HUES64 (cell line): ENCODE results near the gene NNT.
"Not testable (repeated sequence)": the region's sequence is repeated elsewhere in the genome, so short reads cannot be mapped to it uniquely, and the experiment has no call there.

ENCODE experiments used
- H3K27ac ChIP-seq: 2 replicates; pipeline ENCODE4 v1.7.0; 2013; ENCODE audit warnings: low read depth, low read length, inconsistent platforms
- H3K27me3 ChIP-seq: 2 replicates; pipeline ENCODE4 v1.6.1; 2013; ENCODE audit warnings: mild to moderate bottlenecking, low read length; ENCODE audit not compliant: insufficient read depth
- H3K36me3 ChIP-seq: 2 replicates; pipeline ENCODE4 v1.6.1; 2013; ENCODE audit warnings: mild to moderate bottlenecking, low read length; ENCODE audit not compliant: insufficient read depth
- H3K4me1 ChIP-seq: 2 replicates; pipeline ENCODE4 v1.6.1; 2013; ENCODE audit warnings: mild to moderate bottlenecking, low read length, moderate library complexity; ENCODE audit not compliant: insufficient read depth
- H3K4me3 ChIP-seq: 2 replicates; pipeline ENCODE4 v1.5.1; 2013; ENCODE audit warnings: mild to moderate bottlenecking, low read length, moderate library complexity
- H3K9ac ChIP-seq: 2 replicates; pipeline ENCODE4 v1.6.1; 2013; ENCODE audit warnings: mild to moderate bottlenecking, low read depth, low read length
- H3K9me3 ChIP-seq: 2 replicates; pipeline ENCODE4 v1.6.1; 2013; ENCODE audit warnings: low read depth, low read length; ENCODE audit not compliant: insufficient read depth
- WGBS: fragments of 150-250, 120-280 bp; methylation state at CpG from one replicate; pipeline ENCODE4 v1.1.7; 2013; ENCODE audit warnings: missing lambda C conversion rate; 5-methylcytosine and 5-hydroxymethylcytosine counted together

Gene NNT

GRCh38 chr5:43584166-43584699, 18.7 kb upstream of the NNT start:
- 100% methylated on average over 1 of the region's 1 CpG for WGBS
- Histone ChIP-seq H3K4me3 (no peak overlapping the region), H3K4me1 (no peaks in the 10 kb centered on the region), H3K27ac (no peak overlapping the region), H3K9ac (no peak overlapping the region), H3K36me3 (0 out of 2 replicates have a peak, but pooled peaks cover 3% of the 10 kb centered on the region), H3K27me3 (no peaks in the 10 kb centered on the region), H3K9me3 (peaks cover 11% of the 10 kb centered on the region)

- 0 out of 2 replicates have a peak, but pooled peaks cover 3% of the 10 kb centered on the region for H3K36me3 ChIP-seq
- no peaks in the 10 kb centered on the region for H3K27me3 ChIP-seq
- no peak overlapping the region for H3K27ac ChIP-seq
- 79% methylated on average over 1 of the region's 1 CpG for WGBS
- H3K9ac ChIP-seq = no peak overlapping the region
- no peak overlapping the region for H3K4me3 ChIP-seq
- H3K4me1 ChIP-seq = peaks cover 9% of the 10 kb centered on the region; the same call in 1 of the 2 replicates
- peaks cover 11% of the 10 kb centered on the region for H3K9me3 ChIP-seq
These were observed 14.1 kb upstream of the NNT start for GRCh38 chr5:43588842-43589241.

GRCh38 chr5:43589310-43589709, 13.7 kb upstream of the NNT start:
- 100% methylated on average over 1 of the region's 1 CpG for WGBS
- no peaks in the 10 kb centered on the region for H3K27me3 ChIP-seq
- peaks cover 7% of the 10 kb centered on the region for H3K9me3 ChIP-seq
- H3K9ac ChIP-seq = no peak overlapping the region
- 0 out of 2 replicates have a peak, but pooled peaks cover 3% of the 10 kb centered on the region for H3K36me3 ChIP-seq
- H3K4me3 ChIP-seq = no peak overlapping the region
- H3K27ac ChIP-seq = no peak overlapping the region
- peaks cover 9% of the 10 kb centered on the region; the same call in 1 of the 2 replicates for H3K4me1 ChIP-seq

DNA sequence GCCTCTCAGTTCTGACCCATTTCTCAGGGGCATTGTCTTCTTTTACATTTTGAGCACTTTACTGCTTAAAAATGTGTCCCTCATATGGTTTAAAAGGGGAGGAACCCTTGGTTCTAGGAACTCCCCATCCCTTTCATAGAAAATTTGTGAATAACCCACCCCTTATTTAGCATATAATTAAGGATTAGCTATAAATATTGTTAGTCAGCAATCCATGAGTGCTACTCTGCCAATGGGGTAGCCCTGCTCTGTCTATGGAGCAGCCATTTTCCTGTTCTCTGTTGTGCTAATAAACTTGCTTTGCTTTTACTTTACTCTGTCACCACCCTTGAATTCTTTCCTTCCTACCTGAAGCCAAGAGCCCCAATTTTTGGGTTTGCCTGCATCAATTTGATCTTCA, 12.3 kb upstream of the NNT start:
- H3K4me3 ChIP-seq = no peak overlapping the region
- H3K9me3 ChIP-seq = no peaks in the 10 kb centered on the region
- H3K4me1 ChIP-seq = peaks cover 9% of the 10 kb centered on the region; the same call in 1 of the 2 replicates
- no peak overlapping the region for H3K9ac ChIP-seq
- H3K36me3 ChIP-seq = no peaks in the 10 kb centered on the region
- no peak overlapping the region for H3K27ac ChIP-seq
- no peaks in the 10 kb centered on the region for H3K27me3 ChIP-seq

GRCh38 chr5:43592363-43592762, 10.6 kb upstream of the NNT start:
- Histone ChIP-seq H3K36me3 (no peaks in the 10 kb centered on the region), H3K27ac (no peak overlapping the region), H3K9ac (no peak overlapping the region), H3K9me3 (no peaks in the 10 kb centered on the region), H3K4me1 (peaks cover 9% of the 10 kb centered on the region; the same call in 1 of the 2 replicates), H3K27me3 (no peaks in the 10 kb centered on the region), H3K4me3 (no peak overlapping the region)

DNA sequence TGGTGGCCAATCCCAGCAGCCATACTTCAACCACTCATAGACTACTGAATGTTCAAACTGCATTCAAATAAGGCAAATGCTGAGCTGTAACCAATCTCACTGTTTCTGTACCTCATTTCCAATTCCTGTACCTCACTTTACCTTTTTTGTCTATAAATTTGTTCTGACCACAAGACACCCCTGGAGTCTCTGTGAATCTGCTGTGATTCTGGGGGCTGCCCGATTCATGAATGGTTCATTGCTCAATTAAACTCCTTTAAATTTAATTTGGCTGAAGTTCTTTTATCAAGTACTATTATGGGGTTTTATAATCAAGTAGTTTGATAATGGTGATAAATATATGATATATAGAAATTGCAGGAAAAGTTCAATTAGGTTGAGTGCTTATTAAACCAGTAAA, 4.1 kb upstream of the NNT start:
- WGBS = no CpG with 5 or more reads among the region's 1 CpG
- H3K27me3 ChIP-seq, H3K36me3 ChIP-seq, H3K9ac ChIP-seq, H3K27ac ChIP-seq, H3K9me3 ChIP-seq, H3K4me3 ChIP-seq: not testable (repeated sequence)
- peaks cover 12% of the 10 kb centered on the region for H3K4me1 ChIP-seq

DNA sequence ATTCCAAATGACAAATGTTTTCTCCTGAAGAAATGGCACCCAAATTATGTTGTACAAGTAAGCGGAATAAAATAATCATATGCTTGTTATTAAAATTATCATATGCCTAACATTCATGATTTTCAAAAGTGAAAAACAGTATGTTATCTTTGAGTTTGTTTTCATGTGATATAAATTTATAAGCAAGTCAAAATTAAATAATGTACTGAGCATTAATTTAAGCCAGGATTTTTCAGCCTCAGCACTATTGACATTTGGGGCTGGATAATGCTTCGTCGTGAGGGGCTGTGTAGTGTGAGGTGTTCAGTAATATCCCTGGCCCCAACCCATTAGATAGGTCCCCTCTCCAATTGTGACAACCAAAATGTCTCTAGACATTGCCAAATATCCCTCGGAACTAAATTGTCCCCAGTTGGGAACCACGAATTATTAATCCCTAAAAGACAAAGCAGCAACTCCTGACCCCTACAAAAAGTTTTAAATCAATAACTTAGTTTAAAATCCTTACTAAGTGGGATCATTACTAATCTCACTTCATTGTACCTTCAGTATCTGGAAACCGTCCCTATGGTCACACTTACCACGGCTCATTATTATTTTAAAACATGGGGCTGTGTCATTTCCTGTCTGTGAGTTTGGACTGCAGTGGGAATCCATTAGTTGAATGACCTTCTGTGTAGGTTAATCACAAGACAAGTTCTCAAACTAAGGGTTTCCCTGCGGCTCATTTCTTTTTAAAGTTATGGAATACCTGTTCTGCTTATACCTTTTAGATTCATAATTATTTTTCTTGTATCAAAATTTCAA, 1.3 kb upstream of the NNT start:
- no peaks in the 10 kb centered on the region for H3K36me3 ChIP-seq
- H3K4me3 ChIP-seq = peak overlapping the region; percentile 69
- WGBS = 63% methylated on average over 5 of the region's 8 CpGs
- H3K27me3 ChIP-seq = peaks cover 16% of the 10 kb centered on the region
- H3K9me3 ChIP-seq = no peaks in the 10 kb centered on the region
- peaks cover 12% of the 10 kb centered on the region for H3K4me1 ChIP-seq
- H3K9ac ChIP-seq = no peak overlapping the region
- H3K27ac ChIP-seq = no peak overlapping the region

- Histone ChIP-seq H3K27ac (no peak overlapping the region), H3K9ac (peak overlapping the region; percentile 86), H3K27me3 (peaks cover 16% of the 10 kb centered on the region), H3K9me3 (no peaks in the 10 kb centered on the region), H3K4me3 (peak overlapping the region; percentile 69), H3K36me3 (no peaks in the 10 kb centered on the region), H3K4me1 (peaks cover 12% of the 10 kb centered on the region)
- WGBS = 3% methylated on average over 49 of the region's 49 CpGs
These were observed 601 bp downstream of the NNT start for GRCh38 chr5:43603344-43604217.

GRCh38 chr5:43604699-43605098, 1.7 kb downstream of the NNT start:
- Histone ChIP-seq H3K27ac (no peak overlapping the region), H3K4me3 (no peak overlapping the region), H3K36me3 (peaks cover 5% of the 10 kb centered on the region; the same call in 1 of the 2 replicates), H3K9me3 (no peaks in the 10 kb centered on the region), H3K4me1 (peaks cover 12% of the 10 kb centered on the region), H3K27me3 (peaks cover 16% of the 10 kb centered on the region), H3K9ac (no peak overlapping the region)
- WGBS = 98% methylated on average over 4 of the region's 4 CpGs

GRCh38 chr5:43606351-43606750, 3.4 kb downstream of the NNT start:
- Histone ChIP-seq H3K27me3 (peaks cover 16% of the 10 kb centered on the region), H3K9me3 (no peaks in the 10 kb centered on the region), H3K4me3 (no peak overlapping the region), H3K36me3 (peaks cover 8% of the 10 kb centered on the region; the same call in 1 of the 2 replicates), H3K4me1 (peaks cover 11% of the 10 kb centered on the region), H3K27ac (no peak overlapping the region), H3K9ac (no peak overlapping the region)
- WGBS = 92% methylated on average over 3 of the region's 3 CpGs

GRCh38 chr5:43608406-43608805, 5.4 kb downstream of the NNT start:
- Histone ChIP-seq H3K4me3 (no peak overlapping the region), H3K9me3 (no peaks in the 10 kb centered on the region), H3K9ac (no peak overlapping the region), H3K36me3 (peaks cover 19% of the 10 kb centered on the region; the same call in 1 of the 2 replicates), H3K27ac (no peak overlapping the region), H3K4me1 (no peaks in the 10 kb centered on the region), H3K27me3 (peaks cover 12% of the 10 kb centered on the region)
- WGBS = 100% methylated on average over 1 of the region's 1 CpG
